ENCODE data around the gene SPTB. TPM values are rescaled to one million over a fixed set of nuclear protein-coding genes. Genes with fewer than 3 reads are reported as not detected.

SPTB gene
- total RNA-seq, 2 experiments from 2014 or later, result 0.03 to 0.08 TPM

DNA sequence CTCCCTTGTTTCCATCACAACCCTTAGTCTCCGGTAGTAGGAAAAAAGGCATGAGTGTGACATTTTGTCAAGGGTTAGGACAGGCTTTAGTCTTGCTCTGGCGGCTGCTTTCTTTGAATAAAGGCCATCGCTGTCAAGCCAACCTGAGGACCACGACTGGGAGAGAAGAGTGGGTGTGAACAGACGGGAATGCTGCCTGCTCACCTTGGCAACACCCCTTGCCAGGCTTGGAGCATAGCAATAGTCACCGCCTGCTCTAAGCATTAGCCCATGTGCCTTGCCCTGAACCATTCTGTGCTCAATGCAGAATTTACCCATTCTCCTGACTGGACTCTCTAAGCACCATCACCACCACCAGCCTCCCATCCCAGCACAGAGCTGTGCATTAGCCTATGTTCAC is 36.2 kb downstream of the SPTB start:
- ChIA-PET CTCF (no interaction called here), POLR2A (no interaction called here)
- H3K27ac ChIP-seq (ENCODE audit: low read depth in 1 of 2, low read length in 2 of 2), result no peak overlapping the region
- H3K27ac Mint-ChIP-seq, result no peak overlapping the region
- no peak overlapping the region for H3K4me3 Mint-ChIP-seq
- intact Hi-C loops (cut with DNase I, micrococcal nuclease), result no loop called here
- H3K27me3 Mint-ChIP-seq, result peaks cover 79% of the 10 kb centered on the region
- H3K27me3 ChIP-seq (ENCODE audit: control insufficient read depth in 1 of 2, insufficient read depth in 2 of 2, low read length in 2 of 2), result peaks cover 9 to 27% of the 10 kb centered on the region in 2 experiments
- H3K9me3 ChIP-seq (ENCODE audit: control insufficient read depth in 1 of 2, insufficient read depth in 1 of 2, low read length in 2 of 2), result no peaks in the 10 kb centered on the region
- no peaks in the 10 kb centered on the region for H3K4me1 ChIP-seq (ENCODE audit: insufficient read depth, low read length)
- H3K36me3 ChIP-seq (ENCODE audit: insufficient read depth, low read length), result no peaks in the 10 kb centered on the region
- TF ChIP-seq, protein P1, sequence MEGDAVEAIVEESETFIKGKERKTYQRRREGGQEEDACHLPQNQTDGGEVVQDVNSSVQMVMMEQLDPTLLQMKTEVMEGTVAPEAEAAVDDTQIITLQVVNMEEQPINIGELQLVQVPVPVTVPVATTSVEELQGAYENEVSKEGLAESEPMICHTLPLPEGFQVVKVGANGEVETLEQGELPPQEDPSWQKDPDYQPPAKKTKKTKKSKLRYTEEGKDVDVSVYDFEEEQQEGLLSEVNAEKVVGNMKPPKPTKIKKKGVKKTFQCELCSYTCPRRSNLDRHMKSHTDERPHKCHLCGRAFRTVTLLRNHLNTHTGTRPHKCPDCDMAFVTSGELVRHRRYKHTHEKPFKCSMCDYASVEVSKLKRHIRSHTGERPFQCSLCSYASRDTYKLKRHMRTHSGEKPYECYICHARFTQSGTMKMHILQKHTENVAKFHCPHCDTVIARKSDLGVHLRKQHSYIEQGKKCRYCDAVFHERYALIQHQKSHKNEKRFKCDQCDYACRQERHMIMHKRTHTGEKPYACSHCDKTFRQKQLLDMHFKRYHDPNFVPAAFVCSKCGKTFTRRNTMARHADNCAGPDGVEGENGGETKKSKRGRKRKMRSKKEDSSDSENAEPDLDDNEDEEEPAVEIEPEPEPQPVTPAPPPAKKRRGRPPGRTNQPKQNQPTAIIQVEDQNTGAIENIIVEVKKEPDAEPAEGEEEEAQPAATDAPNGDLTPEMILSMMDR (IDR thresholded peaks at IDR 0.05), result no peak
- no peaks in the 10 kb centered on the region for H3K4me1 Mint-ChIP-seq (ENCODE audit: low read depth)
- H3K9me3 Mint-ChIP-seq, result no peaks in the 10 kb centered on the region
- H3K4me3 ChIP-seq (ENCODE audit: low read length), result no peak overlapping the region
- DNase-seq (no peak), ATAC-seq (ENCODE audit: poor library complexity) (no peak)
- H3K36me3 Mint-ChIP-seq (ENCODE audit: low read depth), result no peaks in the 10 kb centered on the region

DNA sequence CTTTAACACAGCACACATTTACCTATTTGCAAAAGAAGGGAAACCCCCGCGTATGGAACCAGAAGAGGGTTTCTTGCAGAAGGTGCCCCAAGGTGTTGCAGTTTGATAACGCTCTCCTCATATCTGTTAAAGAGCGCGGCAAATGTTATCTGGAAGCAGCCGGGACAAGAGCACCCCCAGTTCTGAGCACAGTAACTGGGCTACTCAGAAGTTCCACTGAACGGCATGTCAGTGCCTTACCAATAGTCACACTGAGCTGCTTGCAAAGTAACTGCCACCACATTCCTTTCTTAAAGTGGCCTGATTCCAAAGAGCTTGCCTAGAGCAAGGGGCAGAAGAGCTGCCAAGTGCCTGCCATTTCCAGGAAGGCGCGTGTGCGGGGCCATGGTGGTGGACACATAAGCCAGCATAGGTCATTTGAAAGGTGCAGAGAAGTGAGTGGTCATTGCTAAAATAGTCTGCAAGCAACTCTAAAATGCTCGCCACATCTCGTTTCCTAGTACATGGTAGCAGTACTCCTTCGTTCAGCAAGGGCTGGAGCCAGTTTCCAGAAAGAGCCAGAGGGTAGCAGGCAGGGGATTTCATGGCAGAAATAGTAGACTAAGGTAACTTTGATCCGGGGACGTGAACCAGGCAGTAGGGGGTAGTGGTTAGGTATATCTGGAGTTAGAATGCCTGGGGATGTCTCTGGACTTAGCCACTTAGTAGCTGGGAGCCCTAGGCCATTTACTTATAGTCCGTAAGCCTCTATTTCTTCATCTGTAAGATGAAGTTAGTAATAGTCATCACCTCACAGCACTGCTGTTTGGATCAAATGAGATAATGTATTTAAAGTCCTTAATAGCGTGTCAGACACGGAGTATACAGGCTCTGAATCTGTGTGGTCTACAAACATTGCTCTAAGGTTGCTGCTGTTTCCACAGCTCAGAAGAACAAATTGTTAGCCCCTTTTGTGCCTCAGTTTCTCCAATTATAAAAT is 37.6 kb downstream of the SPTB start:
- Histone ChIP-seq H3K9me3 (ENCODE audit: control insufficient read depth in 1 of 2, insufficient read depth in 1 of 2, low read length in 2 of 2) (no peaks in the 10 kb centered on the region), H3K27me3 (ENCODE audit: control insufficient read depth in 1 of 2, insufficient read depth in 2 of 2, low read length in 2 of 2) (peaks cover 9 to 21% of the 10 kb centered on the region in 2 experiments), H3K27ac (ENCODE audit: low read depth in 1 of 2, low read length in 2 of 2) (no peak overlapping the region), H3K4me3 (ENCODE audit: low read length) (no peak overlapping the region), H3K36me3 (ENCODE audit: insufficient read depth, low read length) (no peaks in the 10 kb centered on the region), H3K4me1 (ENCODE audit: insufficient read depth, low read length) (no peaks in the 10 kb centered on the region)
- Mint-ChIP-seq H3K27ac (no peak overlapping the region), H3K9me3 (no peaks in the 10 kb centered on the region), H3K27me3 (peaks cover 78% of the 10 kb centered on the region), H3K4me1 (ENCODE audit: low read depth) (no peaks in the 10 kb centered on the region), H3K36me3 (ENCODE audit: low read depth) (no peaks in the 10 kb centered on the region), H3K4me3 (no peak overlapping the region)
- CTCF ChIA-PET, result no interaction called here
- TF ChIP-seq, protein P1 (IDR thresholded peaks at IDR 0.05), result no peak
- no peak for ATAC-seq (ENCODE audit: poor library complexity)
- no peak for DNase-seq
- intact Hi-C loops (cut with DNase I, micrococcal nuclease), result no loop called here
- POLR2A ChIA-PET, result no interaction called here

DNA sequence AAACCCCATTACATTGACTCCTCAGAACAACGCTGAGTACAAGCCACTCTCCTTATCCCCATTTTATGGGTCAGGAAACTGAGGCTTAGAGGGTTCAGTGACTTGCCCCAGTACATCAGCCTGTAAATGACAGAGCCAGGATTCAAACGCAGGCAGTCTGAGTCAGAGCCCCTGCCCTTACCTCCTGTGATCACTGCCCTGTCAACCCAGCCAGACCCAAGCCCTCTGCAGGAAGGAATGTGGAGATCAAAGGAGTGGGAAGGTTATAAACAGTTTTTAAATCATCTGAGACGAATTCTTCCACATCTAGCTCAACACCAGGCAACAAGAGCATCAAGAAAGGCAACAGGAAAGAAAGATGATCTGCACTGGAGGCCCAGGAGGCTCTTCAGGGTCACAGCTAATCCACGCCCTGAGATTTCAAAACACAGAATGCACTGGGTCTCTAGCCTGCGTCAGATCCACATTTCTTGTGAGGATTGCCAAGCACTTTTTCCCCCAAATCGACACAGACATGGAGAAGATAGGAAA is 38.5 kb downstream of the SPTB start:
- Histone ChIP-seq H3K36me3 (ENCODE audit: insufficient read depth, low read length) (no peaks in the 10 kb centered on the region), H3K9me3 (ENCODE audit: control insufficient read depth in 1 of 2, insufficient read depth in 1 of 2, low read length in 2 of 2) (no peaks in the 10 kb centered on the region), H3K27ac (ENCODE audit: low read depth in 1 of 2, low read length in 2 of 2) (no peak overlapping the region), H3K4me3 (ENCODE audit: low read length) (no peak overlapping the region), H3K4me1 (ENCODE audit: insufficient read depth, low read length) (no peaks in the 10 kb centered on the region), H3K27me3 (ENCODE audit: control insufficient read depth in 1 of 2, insufficient read depth in 2 of 2, low read length in 2 of 2) (peaks cover 9 to 17% of the 10 kb centered on the region in 2 experiments)
- Mint-ChIP-seq H3K9me3 (no peaks in the 10 kb centered on the region), H3K27me3 (peaks cover 72% of the 10 kb centered on the region), H3K27ac (no peak overlapping the region), H3K4me3 (no peak overlapping the region), H3K4me1 (ENCODE audit: low read depth) (no peaks in the 10 kb centered on the region), H3K36me3 (ENCODE audit: low read depth) (no peaks in the 10 kb centered on the region)
- intact Hi-C loops (cut with DNase I, micrococcal nuclease), result no loop called here
- POLR2A ChIA-PET, result no interaction called here
- TF ChIP-seq, protein P1 (IDR thresholded peaks at IDR 0.05), result no peak
- ATAC-seq (ENCODE audit: poor library complexity), result no peak
- CTCF ChIA-PET, result no interaction called here
- DNase-seq, result no peak

Measured in CD4-positive, alpha-beta T cell (primary cell).